NCI-H187 treated with DMSO at 0.1 percent for 48 hours (cell line): ENCODE results near the gene USP48.
A peak's percentile ranks its signal among the peaks of the same experiment; 100 is the strongest.
"Not testable (repeated sequence)": the region's sequence is repeated elsewhere in the genome, so short reads cannot be mapped to it uniquely, and the experiment has no call there.

Experiments
- DNase-seq: peaks from one replicate; lab custom pipeline; 2025; lab: John Stamatoyannopoulos, UW

The USP48 gene

GRCh38 chr1:21782868-21783678, at the start of gene USP48:
Gene USP48 (minus strand): TSS chr1:21783149. CDS start chr1:21782957, 192 bp downstream.
- peak; percentile 67 for DNase-seq

- no peak for DNase-seq
Observed at GRCh38 chr1:21831454-21831970, 48.6 kb upstream of the USP48 start.

- no peak for DNase-seq
Observed at GRCh38 chr1:21830792-21831453, 48.0 kb upstream of the USP48 start.

GRCh38 chr1:21829294-21829693, 46.3 kb upstream of the USP48 start:
- no peak for DNase-seq

GRCh38 chr1:21828506-21829210, 45.7 kb upstream of the USP48 start:
- no peak for DNase-seq

GRCh38 chr1:21828075-21828474, 45.1 kb upstream of the USP48 start:
- no peak for DNase-seq

- DNase-seq, result no peak
Observed at GRCh38 chr1:21827141-21827679, 44.3 kb upstream of the USP48 start.

GRCh38 chr1:21826694-21827093, 43.7 kb upstream of the USP48 start:
- DNase-seq, result not testable (repeated sequence)

- no peak for DNase-seq
Observed at GRCh38 chr1:21825393-21825792, 42.4 kb upstream of the USP48 start.

- DNase-seq, result no peak
Observed at GRCh38 chr1:21824926-21825325, 42.0 kb upstream of the USP48 start.

GRCh38 chr1:21823980-21824702, 41.2 kb upstream of the USP48 start:
- DNase-seq, result no peak

GRCh38 chr1:21823206-21823979, 40.4 kb upstream of the USP48 start:
- no peak for DNase-seq

GRCh38 chr1:21822349-21822748, 39.4 kb upstream of the USP48 start:
- no peak for DNase-seq

GRCh38 chr1:21821385-21822019, 38.6 kb upstream of the USP48 start:
- no peak for DNase-seq

- no peak for DNase-seq
Observed at GRCh38 chr1:21820597-21821232, 37.8 kb upstream of the USP48 start.

- DNase-seq, result no peak
Observed at GRCh38 chr1:21818656-21819055, 35.7 kb upstream of the USP48 start.

- DNase-seq, result no peak
Observed at GRCh38 chr1:21816602-21817302, 33.8 kb upstream of the USP48 start.

GRCh38 chr1:21815724-21816321, 32.9 kb upstream of the USP48 start:
- DNase-seq, result no peak
